Testis (tissue), 2 donors: ENCODE data around the gene EPB42.

Experiments
- POLR2A ChIP-seq: fragments of 450-650 bp; IDR thresholded peaks from one replicate; pipeline ENCODE4 v1.6.1; 2017; ENCODE audit warnings: antibody characterized with exemption, mild to moderate bottlenecking, moderate library complexity
- TF ChIP-seq, protein P1 (sequence below), 3 experiments: fragments of 450-650 bp in 2 of 3; fragments of 200-600 bp in 1 of 3; sonication (generic) in 1 of 3; IDR thresholded peaks; one replicate each; pipeline ENCODE4 v1.5.1; 2016 to 2019; ENCODE audit warnings: antibody characterized with exemption in 3 of 3, mild to moderate bottlenecking in 2 of 3, moderate library complexity in 1 of 3

GRCh38 chr15:43253431-43254403 lies 32.9 kb upstream of the EPB42 start:
- TF ChIP-seq, protein P1, sequence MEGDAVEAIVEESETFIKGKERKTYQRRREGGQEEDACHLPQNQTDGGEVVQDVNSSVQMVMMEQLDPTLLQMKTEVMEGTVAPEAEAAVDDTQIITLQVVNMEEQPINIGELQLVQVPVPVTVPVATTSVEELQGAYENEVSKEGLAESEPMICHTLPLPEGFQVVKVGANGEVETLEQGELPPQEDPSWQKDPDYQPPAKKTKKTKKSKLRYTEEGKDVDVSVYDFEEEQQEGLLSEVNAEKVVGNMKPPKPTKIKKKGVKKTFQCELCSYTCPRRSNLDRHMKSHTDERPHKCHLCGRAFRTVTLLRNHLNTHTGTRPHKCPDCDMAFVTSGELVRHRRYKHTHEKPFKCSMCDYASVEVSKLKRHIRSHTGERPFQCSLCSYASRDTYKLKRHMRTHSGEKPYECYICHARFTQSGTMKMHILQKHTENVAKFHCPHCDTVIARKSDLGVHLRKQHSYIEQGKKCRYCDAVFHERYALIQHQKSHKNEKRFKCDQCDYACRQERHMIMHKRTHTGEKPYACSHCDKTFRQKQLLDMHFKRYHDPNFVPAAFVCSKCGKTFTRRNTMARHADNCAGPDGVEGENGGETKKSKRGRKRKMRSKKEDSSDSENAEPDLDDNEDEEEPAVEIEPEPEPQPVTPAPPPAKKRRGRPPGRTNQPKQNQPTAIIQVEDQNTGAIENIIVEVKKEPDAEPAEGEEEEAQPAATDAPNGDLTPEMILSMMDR (IDR thresholded peaks at IDR 0.05) = no peak
- no peak for TF ChIP-seq POLR2A
